Measurements from ENCODE around the gene CD83.

Gene CD83

GRCh38 chr6:14091339-14091978, 26.1 kb upstream of the CD83 start:
- no peak for DNase-seq (ENCODE audit: low read depth, low spot score)

GRCh38 chr6:14092316-14092715, 25.3 kb upstream of the CD83 start:
- DNase-seq (ENCODE audit: low read depth, low spot score), result no peak

GRCh38 chr6:14092838-14093789, 24.5 kb upstream of the CD83 start:
- peak; percentile 45 for DNase-seq (ENCODE audit: low read depth, low spot score)

- no peak for DNase-seq (ENCODE audit: low read depth, low spot score)
Measured at GRCh38 chr6:14094721-14095120, 22.9 kb upstream of the CD83 start.

GRCh38 chr6:14095437-14095836, 22.1 kb upstream of the CD83 start:
- no peak for DNase-seq (ENCODE audit: low read depth, low spot score)

- no peak for DNase-seq (ENCODE audit: low read depth, low spot score)
Measured at GRCh38 chr6:14100138-14100537, 17.4 kb upstream of the CD83 start.

GRCh38 chr6:14100966-14101365, 16.6 kb upstream of the CD83 start:
- no peak for DNase-seq (ENCODE audit: low read depth, low spot score)

GRCh38 chr6:14102383-14102782, 15.2 kb upstream of the CD83 start:
- no peak for DNase-seq (ENCODE audit: low read depth, low spot score)

- DNase-seq (ENCODE audit: low read depth, low spot score), result no peak
Measured at GRCh38 chr6:14105547-14105946, 12.0 kb upstream of the CD83 start.

- no peak for DNase-seq (ENCODE audit: low read depth, low spot score)
Measured at GRCh38 chr6:14107000-14107399, 10.6 kb upstream of the CD83 start.

GRCh38 chr6:14107711-14108494, 9.7 kb upstream of the CD83 start:
- no peak for DNase-seq (ENCODE audit: low read depth, low spot score)

GRCh38 chr6:14108571-14109410, 8.8 kb upstream of the CD83 start:
- no peak for DNase-seq (ENCODE audit: low read depth, low spot score)

GRCh38 chr6:14109411-14109826, 8.2 kb upstream of the CD83 start:
- DNase-seq (ENCODE audit: low read depth, low spot score), result no peak

GRCh38 chr6:14110001-14110818, 7.4 kb upstream of the CD83 start:
- DNase-seq (ENCODE audit: low read depth, low spot score), result no peak

GRCh38 chr6:14113976-14114375, 3.6 kb upstream of the CD83 start:
- DNase-seq (ENCODE audit: low read depth, low spot score), result no peak

- no peak for DNase-seq (ENCODE audit: low read depth, low spot score)
Measured at GRCh38 chr6:14118091-14118439, 493 bp downstream of the CD83 start.

GRCh38 chr6:14118446-14118845, 874 bp downstream of the CD83 start:
- no peak for DNase-seq (ENCODE audit: low read depth, low spot score)

GRCh38 chr6:14119784-14120183, 2.2 kb downstream of the CD83 start:
- DNase-seq (ENCODE audit: low read depth, low spot score), result no peak

- DNase-seq (ENCODE audit: low read depth, low spot score), result no peak
Measured at GRCh38 chr6:14120546-14120945, 3.0 kb downstream of the CD83 start.

- no peak for DNase-seq (ENCODE audit: low read depth, low spot score)
Measured at GRCh38 chr6:14121936-14122344, 4.4 kb downstream of the CD83 start.
